NCI-H446 (cell line): ENCODE data around the gene TBCC.
"Not testable (repeated sequence)": the region's sequence is repeated elsewhere in the genome, so short reads cannot be mapped to it uniquely, and the experiment has no call there.

ENCODE experiments used
- DNase-seq, 2 experiments: peaks; one replicate each; lab custom pipeline; 2025; lab: John Stamatoyannopoulos, UW

The TBCC gene

GRCh38 chr6:42733867-42734481, 11.9 kb downstream of the TBCC start:
- not testable (repeated sequence) for DNase-seq

- no peak for DNase-seq
These were observed 16.2 kb downstream of the TBCC start for GRCh38 chr6:42729731-42730130.

- DNase-seq, result no peak
These were observed 18.3 kb downstream of the TBCC start for GRCh38 chr6:42727627-42728026.

- DNase-seq, result no peak
These were observed 18.8 kb downstream of the TBCC start for GRCh38 chr6:42727087-42727611.

- DNase-seq, result peak; percentile 72 to 84
These were observed 19.3 kb downstream of the TBCC start for GRCh38 chr6:42726485-42727086.

GRCh38 chr6:42726026-42726425, 19.9 kb downstream of the TBCC start:
- DNase-seq, result no peak

- no peak for DNase-seq
These were observed 21.1 kb downstream of the TBCC start for GRCh38 chr6:42724825-42725224.

- DNase-seq, result no peak
These were observed 23.4 kb downstream of the TBCC start, which contains the start of gene PRPH2 for GRCh38 chr6:42722497-42722896. Gene PRPH2, minus strand, starts transcription at chr6:42722597. Its CDS starts 263 bp downstream, at chr6:42722334.

GRCh38 chr6:42720739-42721138, 25.2 kb downstream of the TBCC start:
- DNase-seq, result no peak

- DNase-seq, result no peak
These were observed 30.0 kb downstream of the TBCC start for GRCh38 chr6:42715871-42716270.

GRCh38 chr6:42714098-42714761, 31.7 kb downstream of the TBCC start:
- DNase-seq, result no peak

- DNase-seq, result no peak
These were observed 34.0 kb downstream of the TBCC start for GRCh38 chr6:42711930-42712329.

GRCh38 chr6:42710316-42710715, 35.6 kb downstream of the TBCC start:
- DNase-seq, result no peak

- no peak for DNase-seq
These were observed 36.0 kb downstream of the TBCC start for GRCh38 chr6:42709871-42710270.

- no peak for DNase-seq
These were observed 37.8 kb downstream of the TBCC start for GRCh38 chr6:42708096-42708495.

- DNase-seq, result no peak
These were observed 38.3 kb downstream of the TBCC start for GRCh38 chr6:42707595-42707994.

GRCh38 chr6:42704937-42705374, 40.9 kb downstream of the TBCC start:
- no peak for DNase-seq

- DNase-seq, result no peak
These were observed 41.5 kb downstream of the TBCC start for GRCh38 chr6:42704251-42704936.

GRCh38 chr6:42702786-42703185, 43.1 kb downstream of the TBCC start:
- not testable (repeated sequence) for DNase-seq

GRCh38 chr6:42702200-42702599, 43.7 kb downstream of the TBCC start:
- no peak for DNase-seq

- no peak for DNase-seq
These were observed 47.7 kb downstream of the TBCC start for GRCh38 chr6:42698217-42698616.

GRCh38 chr6:42697268-42697655, 48.6 kb downstream of the TBCC start:
- DNase-seq, result no peak
